Measurements from ENCODE around the gene USP37. TPM values are rescaled to one million over a fixed set of nuclear protein-coding genes. Genes with fewer than 3 reads are reported as not detected.
A peak's percentile ranks its signal among the peaks of the same experiment; 100 is the strongest.
"Not testable (repeated sequence)": the region's sequence is repeated elsewhere in the genome, so short reads cannot be mapped to it uniquely, and the experiment has no call there.

The USP37 gene
- total RNA-seq, 1 donor from 2014 or later: 34.6 TPM

- FAIRE-seq (no peak), DNase-seq (ENCODE audit: low spot score in 2 of 2) (no peak)
Observed at GRCh38 chr2:218555527-218555926, 12.6 kb downstream of the USP37 start.

DNA sequence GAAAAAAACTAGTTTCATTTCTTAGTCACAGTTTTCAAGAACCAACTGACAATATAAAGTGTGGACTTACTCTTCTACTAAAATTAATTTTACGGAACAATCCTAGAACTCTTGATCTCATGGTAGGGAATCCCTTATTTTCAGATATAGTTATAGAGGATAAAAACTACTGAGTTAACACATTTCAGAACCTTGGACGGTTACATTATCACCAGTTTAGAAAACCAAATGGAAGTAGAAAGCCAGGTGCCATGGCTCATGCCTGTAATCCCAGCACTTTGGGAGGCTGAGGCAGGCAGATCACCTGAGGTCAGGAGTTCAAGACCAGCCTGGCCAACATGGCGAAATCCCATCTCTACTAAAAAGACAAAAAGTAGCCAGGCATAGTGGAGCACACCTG, 13.9 kb downstream of the USP37 start:
- FAIRE-seq; DNase-seq (ENCODE audit: low spot score in 2 of 2): not testable (repeated sequence)

GRCh38 chr2:218547978-218548377, 20.2 kb downstream of the USP37 start:
- DNase-seq (ENCODE audit: low spot score in 2 of 2) (no peak), FAIRE-seq (no peak)

- FAIRE-seq (no peak), DNase-seq (ENCODE audit: low spot score in 2 of 2) (no peak)
Observed at GRCh38 chr2:218547511-218547910, 20.6 kb downstream of the USP37 start.

- FAIRE-seq (no peak), DNase-seq (ENCODE audit: low spot score in 2 of 2) (no peak)
Observed at GRCh38 chr2:218546012-218546411, 22.1 kb downstream of the USP37 start.

- DNase-seq (ENCODE audit: low spot score in 2 of 2) (no peak), FAIRE-seq (no peak)
Observed at GRCh38 chr2:218540015-218540414, 28.1 kb downstream of the USP37 start.

DNA sequence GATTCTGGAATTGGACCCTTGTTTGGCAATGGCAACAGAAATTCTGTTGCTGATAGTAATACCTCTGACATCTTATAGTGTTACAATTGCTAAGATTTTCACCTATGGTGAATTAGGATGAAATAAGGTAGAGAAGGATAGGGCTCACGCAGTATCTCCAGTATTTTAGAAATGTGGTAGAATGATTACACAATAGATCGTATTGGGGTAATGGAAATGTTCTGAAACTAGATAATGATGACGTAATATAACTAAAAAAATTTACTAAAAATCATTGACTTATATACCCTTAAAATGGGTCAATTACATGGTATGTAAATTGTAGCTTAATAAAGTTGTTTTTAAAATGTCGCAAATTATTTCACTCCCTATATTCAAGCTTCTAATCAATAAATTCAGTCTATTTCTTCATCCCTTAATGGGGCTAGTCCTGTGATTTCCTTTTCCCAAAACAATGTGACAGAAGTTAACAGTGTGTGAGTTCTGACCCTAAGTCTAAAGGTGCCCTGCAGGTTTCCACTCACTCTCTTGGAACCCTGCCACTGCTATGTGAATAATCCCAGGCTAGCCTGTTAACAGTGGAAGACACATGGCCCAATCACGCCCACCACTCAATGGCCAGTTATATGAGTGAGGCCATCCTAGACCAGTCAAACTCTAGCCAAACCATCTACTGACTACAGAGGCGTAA, 31.2 kb downstream of the USP37 start:
- FAIRE-seq: no peak
- no peak for DNase-seq (ENCODE audit: low spot score in 2 of 2)

DNA sequence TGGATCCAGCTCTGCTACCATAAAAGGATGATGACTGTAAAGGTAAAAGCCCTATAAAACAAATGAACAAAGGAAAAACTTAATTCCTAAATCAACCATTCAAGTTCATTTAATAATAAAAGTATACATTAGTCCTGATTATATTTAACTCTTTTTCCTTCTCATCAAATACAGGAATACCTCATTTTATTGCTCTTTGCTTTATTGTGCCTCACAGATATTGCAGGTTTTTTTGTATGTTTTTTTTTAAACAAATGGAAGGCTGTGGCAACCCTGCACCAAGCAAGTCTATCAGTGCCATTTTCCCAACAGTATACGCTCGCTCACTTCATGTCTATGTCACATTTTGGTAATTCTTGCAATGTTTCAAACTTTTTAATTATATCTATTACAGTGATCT, 38.2 kb downstream of the USP37 start:
- no peak for FAIRE-seq
- no peak for DNase-seq (ENCODE audit: low spot score in 2 of 2)

DNA sequence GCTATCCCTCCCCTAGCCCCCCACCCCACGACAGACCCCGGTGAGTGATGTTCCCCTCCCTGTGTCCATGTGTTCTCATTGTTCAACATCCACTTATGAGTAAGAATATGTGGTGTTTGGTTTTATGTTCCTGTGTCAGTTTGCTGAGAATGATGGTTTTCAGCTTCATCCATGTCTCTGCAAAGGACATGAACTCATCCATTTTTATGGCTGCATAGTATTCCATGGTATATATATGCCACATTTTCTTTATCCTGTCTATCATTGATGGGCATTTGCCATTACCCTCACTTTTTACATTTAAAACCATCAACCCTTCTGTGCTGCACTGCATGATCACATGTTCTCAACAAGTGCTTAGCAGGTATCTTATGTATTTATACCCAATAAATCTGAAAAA, 39.7 kb downstream of the USP37 start:
- FAIRE-seq; DNase-seq (ENCODE audit: low spot score in 2 of 2): not testable (repeated sequence)

- DNase-seq (ENCODE audit: low spot score in 2 of 2) (no peak), FAIRE-seq (no peak)
Observed at GRCh38 chr2:218523651-218524050, 44.5 kb downstream of the USP37 start.

- no peak for FAIRE-seq
- DNase-seq (ENCODE audit: low spot score in 2 of 2): no peak
Observed at GRCh38 chr2:218518876-218519275, 49.3 kb downstream of the USP37 start.

GRCh38 chr2:218517434-218518206, 50.5 kb downstream of the USP37 start:
- FAIRE-seq (no peak), DNase-seq (ENCODE audit: low spot score in 2 of 2) (no peak)

- no peak for FAIRE-seq
Observed at GRCh38 chr2:218516614-218517013, 51.5 kb downstream of the USP37 start.

GRCh38 chr2:218513676-218514075, 54.5 kb downstream of the USP37 start:
- DNase-seq (ENCODE audit: low spot score in 2 of 2): no peak
- no peak for FAIRE-seq

More at GRCh38 chr2:218516614-218517013, 51.5 kb downstream of the USP37 start:
- no peak for DNase-seq (ENCODE audit: low spot score in 2 of 2)

DNA sequence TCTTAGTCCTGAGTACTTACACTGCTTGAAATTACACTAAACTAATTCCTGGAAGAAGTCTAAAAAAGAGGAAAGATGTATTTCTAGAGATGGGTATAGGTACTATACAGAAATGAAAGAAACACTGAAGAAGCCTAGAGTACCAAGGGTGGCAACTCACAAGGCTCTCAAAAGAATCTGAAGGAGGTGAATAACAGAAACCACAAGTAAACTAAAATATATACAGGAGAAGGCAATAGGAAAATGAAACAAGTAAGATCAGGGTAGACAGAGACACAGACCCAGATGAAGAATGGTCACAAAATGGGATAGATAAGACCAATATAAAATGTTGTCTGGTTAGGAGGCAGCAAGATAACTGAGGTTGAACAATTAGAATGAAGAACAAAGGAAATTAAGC, 59.9 kb downstream of the USP37 start:
- FAIRE-seq (no peak), DNase-seq (ENCODE audit: low spot score in 2 of 2) (no peak)

GRCh38 chr2:218505754-218506371, 62.3 kb downstream of the USP37 start:
- no peak for DNase-seq (ENCODE audit: low spot score in 2 of 2)
- no peak for FAIRE-seq

- no peak for FAIRE-seq
- DNase-seq (ENCODE audit: low spot score in 2 of 2): no peak
Observed at GRCh38 chr2:218501665-218502064, 66.5 kb downstream of the USP37 start.

GRCh38 chr2:218500501-218501060, 67.6 kb downstream of the USP37 start:
- DNase-seq (ENCODE audit: low spot score in 2 of 2) (no peak), FAIRE-seq (no peak)

GRCh38 chr2:218485986-218486667, 82.0 kb downstream of the USP37 start:
- DNase-seq (ENCODE audit: low spot score in 2 of 2) (no peak), FAIRE-seq (no peak)

DNA sequence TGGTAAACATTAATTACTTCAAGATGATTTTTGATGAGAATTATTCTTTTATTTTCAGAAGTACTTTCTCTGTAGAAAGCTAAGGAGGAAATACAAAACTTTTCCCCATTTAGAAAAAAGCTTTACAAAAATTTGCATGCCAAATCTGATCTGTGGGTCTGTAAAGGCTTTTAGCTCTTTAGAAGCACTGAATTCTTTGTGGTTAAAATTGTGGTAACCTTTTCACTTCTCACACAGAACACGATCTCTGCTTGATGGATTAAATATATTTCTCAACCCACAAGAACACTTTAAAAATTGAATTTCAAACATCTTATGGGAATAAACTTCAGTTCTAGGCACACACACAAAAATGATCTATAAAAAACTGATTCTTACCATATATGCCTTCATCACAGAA, 85.5 kb downstream of the USP37 start:
- no peak for DNase-seq (ENCODE audit: low spot score in 2 of 2)
- peak; percentile 15 for FAIRE-seq

DNA sequence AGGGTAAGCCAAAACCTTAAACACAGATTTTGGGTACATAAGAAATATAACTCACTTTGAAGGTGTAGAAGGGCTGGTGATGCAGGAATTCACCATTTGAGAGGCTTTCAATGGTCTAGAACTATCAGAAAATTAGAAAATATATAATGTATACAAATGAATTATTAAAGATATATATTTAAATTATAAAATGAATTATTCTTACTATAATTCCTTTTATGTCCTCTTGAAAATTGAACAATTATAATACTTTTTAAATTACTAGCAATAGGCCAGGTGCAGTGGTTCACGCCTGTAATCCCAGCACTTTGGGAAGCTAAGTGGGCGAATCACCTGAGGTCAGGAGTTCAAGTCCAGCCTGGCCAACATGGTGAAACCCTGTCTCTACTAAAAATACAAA, 88.6 kb downstream of the USP37 start:
- FAIRE-seq (no peak), DNase-seq (ENCODE audit: low spot score in 2 of 2) (no peak)
